Activated T-cell treated with anti-CD3 and anti-CD28 coated beads for 1 hour (primary cell): ENCODE measurements around the gene SPAST.
"Not testable (repeated sequence)": the region's sequence is repeated elsewhere in the genome, so short reads cannot be mapped to it uniquely, and the experiment has no call there.

Source experiments
- DNase-seq: peaks from one replicate; pipeline ENCODE4 v3.0.0-alpha.2; 2020; ENCODE audit warnings: low read depth

The SPAST gene

DNA sequence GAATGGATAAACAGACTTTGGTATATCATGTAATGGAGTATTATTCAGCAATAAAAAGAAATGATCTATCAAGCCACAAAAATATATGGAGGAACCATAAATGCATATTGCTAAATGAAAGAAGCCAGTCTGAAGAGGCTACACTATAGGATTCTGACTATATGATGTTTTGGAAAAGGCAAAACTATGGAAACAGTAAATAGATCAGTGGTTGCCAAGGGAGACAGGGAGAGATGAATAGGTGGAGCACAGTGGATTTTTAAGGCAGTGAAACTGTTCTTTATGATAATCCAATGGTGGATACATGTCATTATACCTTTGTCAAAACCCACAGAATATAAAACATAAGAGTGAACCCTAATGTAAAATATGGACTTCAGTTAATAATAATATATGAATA lies 61.3 kb downstream of the SPAST start:
- no peak for DNase-seq

- no peak for DNase-seq
Observed at GRCh38 chr2:32128636-32129035, 65.3 kb downstream of the SPAST start.

- DNase-seq = no peak
Observed at GRCh38 chr2:32129086-32129485, 65.7 kb downstream of the SPAST start.

DNA sequence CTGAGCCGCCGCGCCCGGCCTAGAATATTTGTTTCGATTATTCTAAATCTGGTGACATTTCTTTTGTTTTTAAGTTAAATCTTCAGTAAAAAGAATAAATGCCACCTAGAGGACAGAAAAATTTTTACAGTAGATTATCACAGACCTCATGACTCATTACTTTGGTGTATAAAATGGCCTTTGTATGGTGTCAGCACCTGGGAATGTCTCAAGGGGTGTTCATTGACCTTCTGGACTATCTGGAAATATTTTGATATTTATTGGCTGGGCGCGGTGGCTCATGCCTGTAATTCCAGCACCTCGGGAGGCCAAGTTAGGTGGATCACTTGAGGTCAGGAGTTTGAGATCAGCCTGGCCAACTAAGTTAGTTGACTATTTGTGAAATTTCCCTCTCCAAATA lies 72.1 kb downstream of the SPAST start:
- no peak for DNase-seq

GRCh38 chr2:32136097-32136496 lies 72.7 kb downstream of the SPAST start:
- no peak for DNase-seq

- DNase-seq = not testable (repeated sequence)
Observed at GRCh38 chr2:32151544-32151943, 88.2 kb downstream of the SPAST start.

DNA sequence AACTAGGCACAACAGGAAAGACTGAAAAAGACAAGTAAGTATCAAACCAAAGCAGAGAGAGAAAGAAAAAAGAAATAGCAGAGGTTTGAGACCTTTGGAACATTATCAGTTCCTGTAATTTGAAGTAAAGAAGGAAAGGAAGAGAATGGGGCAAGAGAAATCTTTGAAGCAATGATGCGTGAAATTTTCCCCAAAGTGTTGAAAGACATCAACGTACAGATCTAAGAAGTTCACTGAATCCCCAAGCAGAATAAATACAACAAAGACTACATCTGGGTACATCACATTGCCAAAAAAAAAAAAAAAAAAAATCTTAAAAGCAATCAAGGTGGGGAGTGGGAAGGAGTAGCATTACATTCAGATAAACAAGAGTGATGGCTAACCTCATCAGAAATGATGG lies 96.3 kb downstream of the SPAST start:
- no peak for DNase-seq

DNA sequence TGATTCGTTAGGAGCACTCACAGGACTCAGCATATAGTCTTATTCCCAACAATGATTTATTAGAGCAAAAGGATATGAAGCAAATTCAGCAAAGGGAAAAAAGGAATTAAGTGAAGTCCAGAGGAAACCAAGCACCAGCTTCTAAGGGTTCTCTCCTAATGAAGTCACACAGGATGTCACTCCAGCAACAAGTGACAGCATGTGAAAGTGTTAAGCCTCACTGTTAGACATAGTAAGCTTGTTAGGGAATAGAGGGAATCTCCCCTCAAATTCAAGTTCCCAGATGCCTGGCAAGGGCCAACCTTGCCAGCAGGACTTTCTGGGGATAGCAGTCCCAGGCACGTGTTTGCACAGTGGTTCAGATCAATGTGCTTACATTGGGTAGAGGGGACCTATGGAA lies 97.9 kb downstream of the SPAST start:
- DNase-seq = no peak

- not testable (repeated sequence) for DNase-seq
Observed at GRCh38 chr2:32164254-32164653, 100.9 kb downstream of the SPAST start.

- DNase-seq = not testable (repeated sequence)
Observed at GRCh38 chr2:32165027-32165347, 101.6 kb downstream of the SPAST start.

GRCh38 chr2:32166115-32166574 lies 102.8 kb downstream of the SPAST start:
- DNase-seq = no peak

- no peak for DNase-seq
Observed at GRCh38 chr2:32168513-32168912, 105.2 kb downstream of the SPAST start.

DNA sequence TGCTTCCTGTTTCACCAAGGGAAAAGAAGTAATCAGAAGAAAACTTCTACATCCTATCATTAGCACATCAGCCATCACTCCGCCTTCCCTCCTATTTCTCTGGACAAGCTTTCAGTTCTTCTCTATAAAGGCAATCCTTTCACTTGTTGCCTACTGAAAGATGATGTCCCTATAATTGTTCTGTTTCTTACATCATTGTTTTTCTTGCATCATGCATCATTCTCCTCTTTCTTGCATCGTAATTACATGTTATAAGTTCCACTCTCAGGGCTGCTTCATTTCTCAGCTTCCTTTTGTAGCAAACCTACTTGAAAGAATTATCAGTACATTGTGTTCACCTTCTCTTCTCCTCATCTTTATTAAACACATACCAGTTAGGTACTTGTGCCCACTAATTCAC lies 109.5 kb downstream of the SPAST start:
- DNase-seq = no peak

- no peak for DNase-seq
Observed at GRCh38 chr2:32182667-32183066, 119.3 kb downstream of the SPAST start.

- DNase-seq = no peak
Observed at GRCh38 chr2:32189011-32189410, 125.7 kb downstream of the SPAST start.

- no peak for DNase-seq
Observed at GRCh38 chr2:32192418-32192817, 129.1 kb downstream of the SPAST start.

GRCh38 chr2:32200814-32201213 lies 137.5 kb downstream of the SPAST start:
- no peak for DNase-seq

DNA sequence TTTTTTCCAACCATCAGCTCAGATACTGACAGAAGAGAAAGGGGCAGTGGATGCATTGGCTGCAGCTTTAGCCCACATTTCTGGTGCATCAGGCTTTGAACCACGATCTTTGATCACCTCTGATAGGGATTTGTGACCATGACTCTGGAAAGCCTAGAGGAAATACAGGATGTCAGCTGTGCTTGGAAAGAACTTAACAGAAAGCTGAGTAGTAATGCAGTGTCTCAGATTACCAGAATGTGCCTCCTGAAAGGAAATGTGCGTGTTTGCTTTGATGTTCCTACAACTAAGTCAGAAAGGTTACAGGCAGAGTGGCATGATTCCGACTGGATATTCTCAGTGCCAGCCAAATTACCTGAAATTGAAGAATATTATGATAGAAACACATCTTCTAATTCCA lies 140.1 kb downstream of the SPAST start:
- not testable (repeated sequence) for DNase-seq
